Mucosa of descending colon (tissue), 3 donors: ENCODE measurements around the gene FLOT2. TPM values are rescaled to one million over a fixed set of nuclear protein-coding genes. Genes with fewer than 3 reads are reported as not detected.
"Not testable (repeated sequence)": the region's sequence is repeated elsewhere in the genome, so short reads cannot be mapped to it uniquely, and the experiment has no call there.

ENCODE experiments used
- ATAC-seq: fragments of 200-7000 bp; cut with Tn5 transposase; one replicate; pipeline ENCODE4 v1.9.1; 2020; ENCODE audit warnings: mild to moderate bottlenecking, moderate library complexity
- DNase-seq, 3 donors: peaks; one replicate each; pipeline ENCODE4 v3.0.0-alpha.2; 2020
- H3K36me3 ChIP-seq: fragments of 200-600 bp; one replicate; pipeline ENCODE4 v1.8.0; 2021; ENCODE audit warnings: low read depth, mild to moderate bottlenecking
- H3K4me1 ChIP-seq: fragments of 200-600 bp; one replicate; pipeline ENCODE4 v1.8.0; 2021; ENCODE audit warnings: low read depth, mild to moderate bottlenecking
- H3K4me3 ChIP-seq: fragments of 200-600 bp; one replicate; pipeline ENCODE4 v1.8.0; 2021; ENCODE audit warnings: mild to moderate bottlenecking
- H3K9me3 ChIP-seq: fragments of 200-600 bp; one replicate; pipeline ENCODE4 v1.8.0; 2021; ENCODE audit warnings: mild to moderate bottlenecking
- CTCF ChIP-seq: fragments of 200-600 bp; IDR thresholded peaks from one replicate; pipeline ENCODE4 v1.8.0; 2022; ENCODE audit warnings: antibody characterized with exemption, mild to moderate bottlenecking
- intact Hi-C, 2 donors: fragments of 100-400 bp; cut with DNase I in 1 of 2; cut with micrococcal nuclease in 1 of 2; formaldehyde crosslinking; loops; one replicate each; pipeline versions ENCODE4 v1.11.0 to v1.11.1; 2022; cut with DNase I, micrococcal nuclease
- microRNA-seq: library from miRNA; unstranded; fragments of <30 nt; microRNA quantifications from one replicate; pipeline ENCODE4, GENCODE V29; 2019
- total RNA-seq, 3 donors: library from RNA; stranded (reverse); fragmentation: NEBNext Ultra II Directional in 2 of 3; extraction: Animal tissue kit (Norgen Biotek cat#: 25700) in 2 of 3; gene quantifications; one replicate each; pipeline versions ENCODE4 v1.2.1 to v1.2.4, GENCODE V29; 2021 to 2023
- donor health status: DM: no; HTN: no; CAD: no; lungs with moderate emphysema.
- donor health status: DM: no; HTN: no; CAD: no.
- donor health status: DM: no; HTN: yes; CAD: no.

The FLOT2 gene
- total RNA-seq, 3 donors from 2014 or later = 87.9 to 98.0 (median 89.8) TPM

GRCh38 chr17:28842282-28843012, 55.1 kb downstream of the FLOT2 start, which contains the start of gene FAM222B:
Gene FAM222B, minus strand, starts transcription at chr17:28842790. Its CDS starts 76,123 bp downstream, at chr17:28766667.
- intact Hi-C loops = no loop called here
- peaks cover 17% of the 10 kb centered on the region for H3K4me1 ChIP-seq
- no peaks in the 10 kb centered on the region for H3K36me3 ChIP-seq
- H3K9me3 ChIP-seq = no peaks in the 10 kb centered on the region
- TF ChIP-seq CTCF = no peak
- ATAC-seq (peak; percentile 97), DNase-seq (peak; percentile 77 to 90 (median 88))
- H3K4me3 ChIP-seq = peak within 1 kb of the TSS; percentile 49

GRCh38 chr17:28841901-28842281, 55.6 kb downstream of the FLOT2 start:
- H3K9me3 ChIP-seq = no peaks in the 10 kb centered on the region
- peak; percentile 85 for ATAC-seq
- H3K36me3 ChIP-seq = no peaks in the 10 kb centered on the region
- no peak for TF ChIP-seq CTCF
- H3K4me1 ChIP-seq = peaks cover 17% of the 10 kb centered on the region
- intact Hi-C loops = no loop called here
- H3K4me3 ChIP-seq = peak overlapping the region; percentile 49
- DNase-seq = no peak

- H3K36me3 ChIP-seq = no peaks in the 10 kb centered on the region
- TF ChIP-seq CTCF = no peak
- intact Hi-C loops = no loop called here
- peaks cover 17% of the 10 kb centered on the region for H3K4me1 ChIP-seq
- ATAC-seq = no peak
- no peak for DNase-seq
- H3K4me3 ChIP-seq = no peak overlapping the region
- H3K9me3 ChIP-seq = no peaks in the 10 kb centered on the region
Measured at GRCh38 chr17:28839221-28839620, 58.3 kb downstream of the FLOT2 start.

- ATAC-seq, H3K36me3 ChIP-seq, H3K9me3 ChIP-seq, H3K4me3 ChIP-seq, intact Hi-C loops: not testable (repeated sequence)
- peak in 1 of 3 donors; percentile 19 for DNase-seq
- H3K4me1 ChIP-seq = peaks cover 13% of the 10 kb centered on the region
Measured at GRCh38 chr17:28836541-28836940, 61.0 kb downstream of the FLOT2 start.

- TF ChIP-seq CTCF = no peak
- H3K4me3 ChIP-seq = no peak overlapping the region
Measured at GRCh38 chr17:28834420-28834819, 63.1 kb downstream of the FLOT2 start.

More at GRCh38 chr17:28834420-28834819, 63.1 kb downstream of the FLOT2 start:
- Histone ChIP-seq H3K9me3 (no peaks in the 10 kb centered on the region), H3K36me3 (no peaks in the 10 kb centered on the region), H3K4me1 (no peaks in the 10 kb centered on the region)
- intact Hi-C loops = no loop called here
- ATAC-seq (no peak), DNase-seq (no peak)

Small RNAs within 50 kb of the gene (microRNA-seq; reads per million reads assigned to microRNA genes)
- not detected for gene MIR451B

Other genes starting within 250 kb of the FLOT2 start
- 10 to 100 TPM; 55.0 to 67.5 (median 56.3) TPM for gene SDF2, start 235.8 kb downstream of the FLOT2 start, total RNA-seq
- gene SUPT6H, start 235.5 kb downstream of the FLOT2 start, total RNA-seq = 10 to 100 TPM; 47.8 to 97.7 (median 60.7) TPM
- gene PROCA1, start 185.8 kb downstream of the FLOT2 start, total RNA-seq = 1 to 10 TPM; 1.3 to 2.0 (median 1.8) TPM
- gene RAB34, start 179.9 kb downstream of the FLOT2 start, total RNA-seq = 10 to 100 TPM in 2 of 3 donors, 1 to 10 TPM in 1; 6.5 to 74.4 (median 19.3) TPM
- gene RPL23A, start 177.7 kb downstream of the FLOT2 start, total RNA-seq = 1,000 to 10,000 TPM; 1,144 to 1,252 (median 1,216) TPM
- gene TLCD1, start 171.5 kb downstream of the FLOT2 start, total RNA-seq = 10 to 100 TPM in 2 of 3 donors, 1 to 10 TPM in 1; 4.8 to 21.3 (median 16.8) TPM
- 1 to 10 TPM; 3.4 to 7.9 (median 6.8) TPM for gene NEK8, start 168.9 kb downstream of the FLOT2 start, total RNA-seq
- 100 to 1,000 TPM in 2 of 3 donors, 10 to 100 TPM in 1; 66.0 to 166 (median 126) TPM for gene TRAF4, start 153.7 kb downstream of the FLOT2 start, total RNA-seq
- 10 to 100 TPM; 25.3 to 40.0 (median 30.0) TPM for gene FAM222B, start 54.9 kb downstream of the FLOT2 start, total RNA-seq
- 10 to 100 TPM; 28.6 to 38.7 (median 35.9) TPM for gene ERAL1, start 42.7 kb downstream of the FLOT2 start, total RNA-seq
- gene DHRS13, start 5.3 kb upstream of the FLOT2 start, total RNA-seq = 10 to 100 TPM in 1 of 3 donors, 1 to 10 TPM in 2; 7.1 to 10.1 (median 7.3) TPM
- gene PHF12, start 53.8 kb upstream of the FLOT2 start, total RNA-seq = 10 to 100 TPM; 35.9 to 59.7 (median 39.2) TPM
- gene SEZ6, start 108.3 kb upstream of the FLOT2 start, total RNA-seq = 1 to 10 TPM in 1 of 3 donors, under 1 TPM in 1, not detected in 1; 0.31 to 1.0 TPM
- gene PIPOX, start 145.4 kb upstream of the FLOT2 start, total RNA-seq = 1 to 10 TPM in 2 of 3 donors, under 1 TPM in 1; 0.75 to 7.4 (median 1.3) TPM